ENCODE measurements around the gene TNRC6A.
A peak's percentile ranks its signal among the peaks of the same experiment; 100 is the strongest.
"Not testable (repeated sequence)": the region's sequence is repeated elsewhere in the genome, so short reads cannot be mapped to it uniquely, and the experiment has no call there.

Gene TNRC6A

DNA sequence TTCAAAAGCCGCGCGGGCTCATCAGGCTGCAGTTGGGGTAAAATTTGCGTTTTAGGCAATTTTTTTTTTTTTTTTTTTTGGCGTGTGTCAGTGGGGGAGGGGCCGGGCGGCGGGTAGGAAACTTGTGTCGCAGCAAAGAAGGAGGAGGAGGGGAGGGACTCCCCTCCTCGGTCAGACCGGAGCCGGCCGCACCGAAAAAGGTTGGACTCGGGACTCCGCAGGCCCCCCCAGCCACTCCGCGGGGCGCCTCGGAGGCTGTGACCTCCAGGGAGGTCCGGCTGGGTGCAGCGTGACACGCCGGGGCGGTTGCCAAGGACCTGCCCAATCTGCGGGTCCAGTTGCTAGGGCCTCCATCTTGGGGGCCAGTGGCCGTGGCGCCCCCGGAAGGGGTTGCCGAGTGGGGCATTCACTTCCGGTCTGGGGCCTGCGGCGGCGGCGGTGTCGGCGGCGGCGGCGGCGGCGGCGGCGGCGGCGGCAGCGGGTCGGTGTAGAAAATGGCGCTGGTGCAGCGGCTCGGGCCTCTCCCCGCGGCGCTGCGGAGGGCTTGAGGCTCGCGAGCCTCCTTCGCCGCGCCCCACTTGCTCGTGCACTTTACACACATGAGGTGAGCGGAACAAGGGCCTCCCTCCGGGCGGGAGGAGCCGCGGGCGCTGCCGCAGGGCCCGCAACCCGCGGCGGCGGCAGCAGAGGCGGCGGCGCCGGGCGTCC is at the start of gene TNRC6A:
Gene TNRC6A (plus strand): TSS at position 409 of the 708 bp plus-strand sequence. CDS start 191 bp downstream, at position 600.
- peak; percentile 50 to 55 for DNase-seq (ENCODE audit: low read depth in 2 of 2)

DNA sequence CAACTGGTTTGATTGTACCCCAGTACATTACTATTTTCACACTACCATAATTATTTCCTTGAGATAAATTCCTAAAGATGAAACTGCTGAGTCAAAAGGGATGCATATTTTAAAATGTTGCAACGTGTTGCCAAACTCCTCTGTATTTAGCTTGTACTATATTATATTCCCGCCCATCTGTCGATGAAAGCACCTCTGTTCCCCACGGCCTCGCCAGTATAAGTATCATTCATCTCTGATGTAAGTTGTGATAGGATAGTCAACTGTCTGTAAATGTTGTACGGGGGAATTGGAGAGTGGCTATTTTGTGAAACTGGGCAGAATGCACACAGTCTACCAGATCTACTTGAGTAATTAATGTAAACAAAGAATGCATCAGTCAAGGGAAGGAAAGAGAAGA is 47.7 kb upstream of the TNRC6A start:
- DNase-seq (ENCODE audit: low read depth in 2 of 2), result no peak

DNA sequence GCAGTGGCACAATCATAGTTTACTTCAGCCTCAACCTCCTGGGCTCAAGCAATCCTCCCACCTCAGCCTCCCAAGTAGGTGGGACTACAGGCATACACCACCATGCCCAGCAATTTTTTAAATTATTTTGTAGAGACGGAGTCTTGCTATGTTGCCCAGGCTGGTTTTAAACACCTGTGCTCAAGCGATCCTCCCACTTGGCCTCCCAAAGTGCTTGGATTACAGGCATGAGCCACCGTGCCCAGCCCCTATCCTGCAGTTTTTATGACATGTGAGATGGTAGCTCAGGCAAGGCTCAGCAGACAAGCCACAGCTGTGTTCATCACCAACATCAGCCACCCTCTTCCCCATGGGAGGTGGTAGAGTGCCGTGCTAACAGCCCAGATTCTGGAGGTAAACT is 46.2 kb upstream of the TNRC6A start:
- no peak for DNase-seq (ENCODE audit: low read depth in 2 of 2)

DNA sequence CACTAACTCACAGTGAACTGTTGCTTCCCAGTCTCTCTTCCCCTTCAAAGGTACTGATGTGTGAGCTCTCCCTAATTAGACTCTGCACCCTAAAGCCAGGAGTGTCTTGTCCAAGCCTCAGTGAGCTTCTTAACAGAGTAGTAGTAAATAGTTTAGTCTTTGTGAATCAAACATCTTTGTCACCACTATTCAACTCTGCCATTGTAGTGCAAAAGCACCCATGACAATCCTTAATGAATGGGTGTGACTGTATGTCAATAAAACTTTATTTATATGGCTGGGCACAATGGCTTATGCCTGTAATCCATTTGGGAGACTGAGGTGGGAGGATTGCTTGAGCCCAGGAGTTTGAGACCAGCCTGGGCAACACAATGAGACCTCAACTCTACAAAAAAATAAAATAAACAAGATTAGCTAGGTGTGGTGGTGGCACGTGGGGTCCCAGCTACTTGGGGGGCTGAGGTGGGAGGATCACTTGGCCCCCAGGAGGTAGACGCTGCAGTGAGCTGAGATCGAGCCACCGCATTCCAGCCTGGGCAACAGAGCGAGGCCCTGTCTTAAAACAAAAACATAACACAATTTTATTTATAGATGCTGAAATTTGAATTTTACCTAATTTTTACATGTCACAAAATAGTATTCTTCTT is 45.5 kb upstream of the TNRC6A start:
- no peak for DNase-seq (ENCODE audit: low read depth in 2 of 2)

DNA sequence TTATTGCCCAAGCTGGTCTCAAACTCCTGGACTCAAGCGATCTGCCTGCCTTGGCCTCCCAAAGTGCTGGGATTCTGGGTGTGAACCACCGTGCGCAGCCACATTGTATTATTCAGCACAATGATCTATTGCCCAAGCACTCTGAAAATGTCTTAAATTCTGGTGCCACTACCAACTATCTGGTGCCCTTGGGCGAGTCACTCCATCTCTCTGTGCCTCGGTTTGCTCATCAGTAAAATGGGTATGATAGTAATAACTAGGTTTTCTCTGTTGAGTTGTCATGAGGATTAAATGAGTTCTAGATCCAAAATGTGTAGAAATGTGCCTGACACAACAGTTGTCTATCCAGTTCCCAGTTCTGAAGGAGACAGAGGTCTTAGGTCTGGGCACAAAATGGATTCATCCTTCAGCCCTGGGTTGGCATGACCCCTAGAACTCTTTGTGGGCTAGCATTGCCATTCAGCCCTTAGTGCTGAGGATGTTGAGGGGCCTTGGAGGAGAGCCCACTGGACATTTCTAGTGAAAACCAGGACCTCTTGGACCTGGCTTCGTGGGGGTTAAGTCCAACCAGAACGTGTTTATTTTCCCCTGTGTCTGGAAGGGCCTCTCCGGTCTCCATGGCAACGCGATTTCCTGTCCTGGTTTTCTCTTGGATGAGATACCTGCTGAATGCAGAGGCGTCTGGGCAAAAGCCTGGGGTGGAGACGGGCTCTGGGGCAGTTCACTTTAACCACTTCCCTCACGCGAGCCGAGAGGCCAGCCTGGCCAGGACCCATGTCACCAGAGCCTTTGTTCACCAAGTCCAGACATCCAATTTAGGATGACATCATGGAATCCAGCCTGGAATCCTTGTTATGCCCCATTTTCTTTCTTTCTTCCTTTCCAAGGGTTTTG is 43.7 kb upstream of the TNRC6A start:
- DNase-seq (ENCODE audit: low read depth in 2 of 2), result no peak

DNA sequence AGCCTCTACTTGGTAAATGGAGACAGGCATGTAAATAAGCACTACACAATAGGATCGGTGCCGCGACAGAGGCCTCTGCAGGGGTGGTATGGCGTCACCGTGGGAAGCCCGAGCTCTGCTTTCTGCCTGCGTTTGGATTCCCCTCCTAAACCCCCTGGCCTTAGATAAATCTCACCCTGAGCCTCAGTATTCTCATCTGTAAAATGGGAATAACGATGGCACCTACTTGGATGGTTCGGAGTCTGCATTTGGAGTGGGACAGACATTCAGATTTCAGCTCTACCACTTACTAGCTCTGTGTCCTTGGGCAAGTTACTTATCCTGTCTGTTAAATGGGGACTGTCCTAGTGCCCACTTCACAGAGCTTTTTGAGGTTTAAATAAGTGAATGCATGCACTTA is 42.8 kb upstream of the TNRC6A start:
- no peak for DNase-seq (ENCODE audit: low read depth in 2 of 2)

DNA sequence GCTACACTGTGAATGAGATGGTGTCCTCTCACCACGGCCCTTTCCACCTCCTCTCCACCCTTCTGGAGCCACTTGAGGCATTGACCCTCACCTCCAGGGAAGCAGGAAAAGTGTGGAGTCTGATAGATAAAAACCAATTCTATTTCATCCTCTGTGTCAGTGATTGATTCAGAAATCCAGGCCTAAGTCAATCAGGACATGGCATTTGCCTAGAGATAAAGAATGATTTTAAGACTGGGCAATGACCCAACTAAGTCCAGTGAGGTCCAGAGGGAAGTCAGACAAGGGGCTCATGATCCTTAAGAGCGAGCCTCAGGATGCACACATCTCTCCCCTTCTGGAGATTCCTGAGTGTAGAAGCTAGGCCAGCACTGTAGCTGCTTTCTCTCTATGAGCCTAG is 41.1 kb upstream of the TNRC6A start:
- no peak for DNase-seq (ENCODE audit: low read depth in 2 of 2)

DNA sequence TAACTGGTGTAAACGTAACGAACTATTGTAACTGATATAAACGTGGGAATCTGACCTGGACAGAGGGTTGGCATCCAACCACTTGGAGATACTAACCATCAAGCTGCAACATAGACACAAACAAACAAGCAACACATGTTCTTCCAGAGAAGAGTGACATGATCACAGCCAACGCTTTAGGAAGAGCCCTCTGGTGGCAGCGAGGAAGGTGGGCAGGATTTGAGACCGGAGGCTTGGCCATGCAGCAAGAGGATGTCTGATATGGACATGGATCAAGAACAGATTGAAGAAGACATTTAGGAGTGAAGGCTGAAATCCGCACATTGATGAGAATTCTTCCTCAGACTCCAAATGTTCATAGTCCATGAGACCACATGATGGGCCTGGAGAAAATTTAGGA is 40.3 kb upstream of the TNRC6A start:
- no peak for DNase-seq (ENCODE audit: low read depth in 2 of 2)

DNA sequence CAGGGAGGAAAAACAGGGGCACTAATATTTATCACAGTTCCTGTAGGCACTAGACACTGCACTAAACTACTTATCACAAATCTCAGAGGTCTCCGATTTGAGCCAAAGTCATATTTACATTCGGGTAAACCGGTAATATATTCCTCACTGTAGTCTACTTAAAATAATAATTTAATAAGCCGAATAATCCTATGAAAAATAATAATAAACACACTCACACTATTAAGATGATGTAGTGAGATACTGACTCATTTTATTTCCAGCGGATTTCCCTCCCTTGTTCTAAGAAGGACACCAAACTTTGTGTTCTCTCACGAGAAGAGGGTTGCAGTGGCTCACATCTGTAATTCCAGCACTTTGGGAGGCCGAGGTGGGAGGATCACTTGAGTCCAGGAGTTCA is 36.6 kb upstream of the TNRC6A start:
- DNase-seq (ENCODE audit: low read depth in 2 of 2), result no peak

DNA sequence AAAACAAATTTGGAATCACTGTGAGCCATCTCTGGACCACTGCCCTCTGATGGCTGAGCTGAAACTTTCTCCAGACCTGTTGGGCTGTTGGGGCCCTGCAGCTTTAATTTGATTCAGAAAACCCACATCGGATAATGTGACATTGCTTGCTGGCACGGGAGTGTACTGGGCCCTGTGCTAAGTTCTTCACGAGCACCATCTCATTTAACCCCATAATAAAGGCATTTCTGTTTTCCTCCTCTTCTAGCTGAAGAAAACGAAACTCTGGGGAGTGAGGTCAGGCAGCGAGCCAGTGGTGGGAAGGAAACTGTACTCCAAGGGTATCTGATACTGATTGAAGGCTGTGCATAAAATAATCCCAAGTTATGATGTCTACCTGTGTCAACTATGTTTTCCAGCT is 34.5 kb upstream of the TNRC6A start:
- DNase-seq (ENCODE audit: low read depth in 2 of 2), result no peak

DNA sequence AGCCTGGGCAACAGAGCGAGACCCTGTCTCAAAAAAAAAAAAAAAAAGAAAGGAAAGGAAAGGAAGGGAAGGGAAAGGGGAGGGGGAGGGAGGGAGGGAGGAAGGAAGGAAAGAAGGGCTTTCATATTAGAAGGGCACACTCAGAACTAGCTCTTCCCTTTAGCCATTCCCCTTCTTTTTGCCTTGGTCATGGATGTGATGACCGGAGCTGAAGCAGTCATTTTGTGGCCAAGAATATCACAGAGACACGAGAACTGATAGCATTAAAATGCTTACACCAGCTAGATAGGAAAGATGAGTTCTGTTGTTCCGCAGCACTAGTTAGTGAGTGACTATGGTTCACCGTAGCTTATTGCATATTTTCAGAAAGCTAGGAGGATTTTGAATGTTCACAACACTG is 32.8 kb upstream of the TNRC6A start:
- DNase-seq (ENCODE audit: low read depth in 2 of 2), result no peak

DNA sequence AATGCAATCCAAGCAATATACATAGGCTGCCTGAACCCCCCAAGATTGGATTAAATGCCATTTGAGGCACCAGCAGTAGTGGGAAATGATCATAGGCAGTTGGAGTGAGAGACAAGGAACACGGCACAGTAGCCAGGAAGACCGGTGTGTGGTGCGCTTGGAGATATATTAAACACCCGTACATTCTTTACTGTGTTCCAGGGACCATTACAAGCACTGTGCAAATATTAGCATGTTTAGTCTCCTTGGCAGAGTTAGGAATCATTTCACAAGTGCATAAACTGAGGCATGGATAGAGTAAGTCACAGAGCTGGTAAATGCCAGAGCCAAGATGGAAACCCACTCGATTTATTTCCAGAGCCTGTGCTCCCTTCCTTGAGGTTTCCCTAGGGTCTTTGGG is 31.1 kb upstream of the TNRC6A start:
- no peak for DNase-seq (ENCODE audit: low read depth in 2 of 2)

DNA sequence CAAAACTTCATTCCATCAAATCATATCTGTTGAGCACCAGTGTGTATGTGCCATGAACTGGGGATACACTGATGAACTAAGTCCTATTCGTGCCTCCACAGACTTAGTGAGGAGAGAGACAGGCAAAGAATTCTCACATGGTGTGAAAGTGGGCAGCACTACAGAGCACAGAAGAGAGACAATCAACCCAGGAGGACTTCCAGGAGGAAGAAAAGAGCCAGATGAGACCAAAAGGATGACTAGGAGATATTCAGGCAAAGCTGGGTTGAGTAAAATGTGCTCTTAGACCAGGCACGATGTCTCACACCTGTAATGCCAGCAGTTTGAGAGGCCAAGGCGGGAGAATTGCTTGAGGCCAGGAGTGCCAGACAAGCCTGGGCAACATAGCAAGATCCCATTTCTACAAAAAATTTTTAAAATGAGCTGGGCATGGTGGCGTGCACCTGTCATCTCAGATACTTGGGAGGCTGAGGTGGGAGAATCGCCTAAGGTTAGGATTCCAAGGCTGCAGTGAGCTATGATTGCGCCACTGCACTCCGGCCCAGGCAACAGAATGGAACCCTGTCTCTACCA is 30.2 kb upstream of the TNRC6A start:
- no peak for DNase-seq (ENCODE audit: low read depth in 2 of 2)

DNA sequence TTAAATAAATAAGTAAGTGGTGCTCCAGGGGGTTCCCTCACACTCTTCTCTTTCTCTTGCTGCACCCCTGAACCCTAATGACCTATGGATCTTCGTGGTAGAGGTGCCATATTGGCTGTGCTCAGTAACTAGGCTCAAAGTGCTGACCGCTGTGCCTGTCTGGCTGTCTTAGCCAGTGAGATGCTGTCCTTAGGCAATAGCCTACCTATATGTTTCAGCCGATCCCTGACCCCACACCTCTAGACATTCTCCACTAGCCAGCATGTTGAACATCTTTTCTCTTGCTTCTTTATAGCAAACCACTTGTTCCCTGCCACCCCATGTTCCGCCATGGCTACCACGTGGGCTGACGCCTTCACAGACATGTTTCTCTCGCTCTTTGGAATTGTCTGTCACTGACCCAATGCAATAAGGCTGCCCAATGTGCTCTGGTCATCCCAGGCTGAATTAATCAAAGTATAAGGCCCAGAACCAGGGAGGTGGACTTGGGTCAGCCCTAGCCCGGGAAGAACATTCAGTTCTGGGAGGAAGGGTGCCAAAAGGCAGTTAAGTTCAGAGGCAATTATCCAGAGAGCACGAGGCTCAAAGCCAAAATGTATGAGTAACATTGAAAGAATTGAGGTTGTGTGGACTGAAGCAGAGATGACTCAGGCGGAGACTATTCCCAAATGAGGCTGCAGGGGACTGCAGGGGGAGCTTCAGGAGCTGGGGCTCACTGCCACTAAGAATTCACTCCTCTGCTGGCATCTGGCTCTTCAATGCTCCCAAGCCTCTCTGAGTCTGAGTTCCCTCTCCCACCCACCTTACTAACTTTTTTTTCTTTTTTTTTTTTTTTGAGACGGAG is 28.7 kb upstream of the TNRC6A start:
- no peak for DNase-seq (ENCODE audit: low read depth in 2 of 2)

DNA sequence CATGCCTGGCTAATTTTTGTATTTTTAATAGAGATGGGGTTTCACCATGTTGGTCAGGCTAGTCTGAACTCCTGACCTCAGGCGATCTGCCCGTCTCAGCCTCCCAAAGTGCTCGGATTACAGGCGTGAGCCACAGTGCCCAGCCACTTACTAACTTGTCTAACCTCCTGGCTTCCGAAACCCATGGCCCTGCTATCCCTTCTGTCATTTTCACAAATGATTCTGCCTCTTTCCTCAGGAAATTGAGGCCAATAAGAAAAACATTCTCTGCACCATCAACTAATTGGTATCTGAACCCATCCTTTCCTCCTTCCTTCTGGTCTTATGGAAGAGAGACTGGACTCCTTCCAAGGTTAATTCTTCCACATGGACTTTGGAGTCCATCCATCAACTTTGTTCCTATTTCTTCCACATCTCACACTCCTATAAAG is 27.9 kb upstream of the TNRC6A start:
- DNase-seq (ENCODE audit: low read depth in 2 of 2), result no peak

DNA sequence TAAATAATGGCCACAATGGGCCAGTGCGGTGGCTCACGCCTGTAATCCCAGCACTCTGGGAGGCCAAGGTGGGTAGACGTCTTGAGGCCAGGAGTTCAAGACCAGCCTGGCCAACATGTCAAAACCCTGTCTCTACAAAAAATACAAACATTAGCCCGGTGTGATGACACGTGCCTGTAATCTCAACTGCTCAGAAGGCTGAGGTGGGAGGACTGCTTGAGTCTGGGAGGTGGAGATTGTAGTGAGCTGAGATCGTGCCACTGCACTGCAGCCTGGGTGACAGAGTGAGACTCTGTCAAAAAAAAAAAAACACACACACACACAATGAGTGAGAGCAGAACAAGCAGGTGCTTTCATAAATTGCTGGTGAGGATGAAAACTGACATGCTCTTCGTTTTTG is 21.7 kb upstream of the TNRC6A start:
- DNase-seq (ENCODE audit: low read depth in 2 of 2), result not testable (repeated sequence)

DNA sequence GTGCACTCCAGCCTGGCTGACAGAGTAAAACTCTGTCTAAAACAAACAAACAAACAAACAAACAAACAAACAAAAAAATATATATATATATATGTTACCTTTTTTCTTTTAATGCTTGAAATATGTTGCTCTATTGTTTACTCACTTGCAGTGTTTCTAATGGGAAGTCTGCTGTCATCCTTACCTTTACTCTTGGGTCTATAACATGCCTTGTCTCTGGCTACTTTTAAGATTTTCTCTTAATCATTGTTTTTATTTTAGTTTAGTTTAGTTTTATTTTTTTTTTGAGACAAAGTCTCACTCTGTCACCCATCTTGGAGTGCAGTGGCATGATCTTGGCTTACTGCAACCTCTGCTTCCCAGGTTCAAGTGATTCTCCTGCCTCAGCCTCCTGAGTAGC is 16.1 kb upstream of the TNRC6A start:
- no peak for DNase-seq (ENCODE audit: low read depth in 2 of 2)

DNA sequence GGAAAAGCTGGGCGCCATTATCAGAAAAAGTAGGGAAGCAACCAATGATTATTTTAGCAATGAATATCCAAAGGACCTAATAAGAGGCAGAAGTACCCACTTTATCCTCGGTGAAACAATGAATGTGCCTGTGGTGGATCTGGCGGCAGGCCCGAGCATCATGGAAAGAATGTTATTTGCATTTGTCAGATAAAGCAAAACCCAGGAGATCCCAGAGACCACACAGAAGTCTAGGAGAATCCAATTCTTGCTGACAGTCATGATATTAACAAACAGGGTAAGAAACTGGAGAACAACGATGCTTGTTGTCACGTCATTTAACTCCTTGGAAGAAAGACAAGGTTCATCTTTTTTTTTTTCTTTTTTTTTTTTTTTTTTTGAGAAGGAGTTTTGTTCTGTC is 12.0 kb upstream of the TNRC6A start:
- DNase-seq (ENCODE audit: low read depth in 2 of 2), result no peak

DNA sequence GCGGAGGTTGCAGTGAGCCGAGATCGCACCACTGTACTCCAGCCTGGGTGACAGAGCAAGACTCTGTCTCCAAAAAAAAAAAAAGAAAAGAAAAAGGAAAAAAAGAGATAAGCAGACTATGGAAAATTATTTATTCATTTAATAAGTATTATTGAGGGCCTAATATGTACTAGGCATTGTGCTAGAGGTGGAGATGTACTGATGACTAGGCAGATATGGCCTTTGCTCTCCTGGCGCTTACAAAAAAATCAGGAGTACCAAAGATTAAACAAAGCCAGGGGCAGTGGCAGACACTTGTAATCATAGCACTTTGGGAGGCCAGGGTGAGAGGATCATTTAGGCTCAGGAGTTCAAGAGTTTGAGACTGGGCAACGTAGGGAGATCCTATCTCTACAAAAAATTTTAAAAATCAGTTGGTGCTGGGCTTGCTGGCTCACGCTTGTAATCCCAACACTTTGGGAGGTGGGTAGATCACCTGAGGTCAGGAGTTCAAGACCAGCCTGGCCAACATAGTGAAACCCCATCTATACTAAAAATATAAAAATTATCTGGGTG is 10.4 kb upstream of the TNRC6A start:
- DNase-seq (ENCODE audit: low read depth in 2 of 2), result no peak

DNA sequence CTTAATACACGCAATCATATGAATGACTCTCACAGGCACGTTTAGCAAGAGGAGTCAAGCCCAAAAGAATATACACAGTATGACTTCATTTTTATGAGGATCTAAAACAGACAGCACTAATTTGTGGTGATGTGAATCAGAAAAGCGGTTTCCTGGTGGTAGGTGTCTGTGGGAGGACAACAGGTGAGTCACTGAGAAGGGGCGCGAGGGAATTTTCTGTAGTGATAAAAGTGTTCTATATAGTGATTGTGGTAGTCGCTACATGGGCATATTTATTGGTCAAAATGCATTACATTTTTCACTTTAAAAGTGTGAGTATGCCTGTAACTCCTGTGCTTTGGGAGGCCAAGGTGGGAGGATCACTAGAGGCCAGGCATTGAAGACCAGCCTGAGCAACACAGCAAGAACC is 7.6 kb upstream of the TNRC6A start:
- DNase-seq (ENCODE audit: low read depth in 2 of 2), result no peak

DNA sequence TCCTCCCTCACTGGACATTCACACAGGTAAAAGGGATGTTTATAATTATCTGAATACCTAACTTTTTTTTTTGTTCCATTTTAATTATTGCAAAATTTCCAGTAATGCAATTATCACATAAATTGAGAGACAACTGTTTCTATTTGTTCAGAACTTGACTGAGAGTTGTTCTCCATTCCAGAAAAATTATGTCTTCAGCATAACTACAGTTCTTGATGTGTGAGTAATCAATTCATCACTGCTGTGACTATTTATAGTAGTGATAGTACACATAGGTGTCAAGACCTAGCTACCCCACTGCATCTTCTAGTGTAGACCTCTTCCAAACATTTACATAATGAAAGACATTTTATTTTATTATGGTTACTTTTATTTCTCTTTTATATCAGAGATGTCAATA is 5.8 kb upstream of the TNRC6A start:
- DNase-seq (ENCODE audit: low read depth in 2 of 2), result no peak

All from stimulated activated CD8-positive, alpha-beta memory T cell treated with anti-CD3 and anti-CD28 coated beads, Interleukin-7, amount 100 ng/mL, for 1 hour (primary cell).